ENCODE data around the gene GCAT.

Gene GCAT

DNA sequence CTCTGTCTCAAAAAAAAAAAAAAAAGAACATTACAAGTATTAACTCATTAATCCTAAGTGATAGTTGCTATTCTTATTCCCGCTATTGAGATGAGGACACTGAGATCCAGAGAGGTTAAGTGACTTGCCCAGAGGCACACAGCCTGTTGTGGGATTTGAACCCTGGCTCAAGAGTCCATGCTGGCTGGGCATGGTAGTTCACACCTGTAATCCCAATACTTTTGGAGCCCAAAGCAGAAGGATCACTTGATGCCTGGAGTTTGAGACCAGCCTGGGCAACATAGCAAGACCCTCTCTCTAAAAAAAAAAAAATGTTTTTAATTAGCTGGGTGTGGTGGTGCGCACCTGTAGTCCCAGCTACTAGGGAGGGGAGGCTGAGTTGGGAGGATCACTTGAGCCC is 4.1 kb downstream of the GCAT start:
- DNase-seq, result no peak

DNA sequence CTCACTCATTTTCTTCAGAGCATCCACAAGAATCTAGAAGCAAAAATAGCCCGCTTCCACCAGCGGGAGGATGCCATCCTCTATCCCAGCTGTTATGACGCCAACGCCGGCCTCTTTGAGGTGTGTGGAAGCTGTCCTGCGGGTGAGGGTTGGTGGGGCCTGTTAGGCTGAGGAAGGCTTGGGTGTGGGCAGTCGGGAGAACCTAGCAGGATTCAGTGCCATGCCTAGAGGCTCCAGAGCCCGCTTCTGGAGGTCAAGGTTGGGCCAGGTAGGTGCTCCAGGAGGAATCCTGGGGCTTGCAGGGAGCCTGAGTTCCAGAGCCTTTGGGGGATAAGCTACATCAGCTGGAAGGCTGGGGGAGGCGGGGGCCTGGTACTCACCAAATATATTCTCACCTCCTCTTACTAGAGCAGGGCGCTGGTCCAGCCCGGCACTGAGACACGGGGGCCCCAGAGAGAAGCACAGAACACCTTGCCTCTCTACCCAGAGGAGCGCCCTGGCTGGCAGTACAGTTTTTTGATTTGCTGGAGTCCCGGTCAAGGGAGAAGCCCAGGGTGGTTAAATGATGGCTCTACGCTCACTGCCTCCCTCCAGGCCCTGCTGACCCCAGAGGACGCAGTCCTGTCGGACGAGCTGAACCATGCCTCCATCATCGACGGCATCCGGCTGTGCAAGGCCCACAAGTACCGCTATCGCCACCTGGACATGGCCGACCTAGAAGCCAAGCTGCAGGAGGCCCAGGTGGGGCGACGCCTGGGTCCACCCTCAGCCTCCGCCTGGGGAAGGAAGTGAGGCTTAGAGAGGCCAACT is 5.3 kb downstream of the GCAT start:
- DNase-seq, result no peak

GRCh38 chr22:37815593-37815992 is 7.9 kb downstream of the GCAT start:
- no peak for DNase-seq

DNA sequence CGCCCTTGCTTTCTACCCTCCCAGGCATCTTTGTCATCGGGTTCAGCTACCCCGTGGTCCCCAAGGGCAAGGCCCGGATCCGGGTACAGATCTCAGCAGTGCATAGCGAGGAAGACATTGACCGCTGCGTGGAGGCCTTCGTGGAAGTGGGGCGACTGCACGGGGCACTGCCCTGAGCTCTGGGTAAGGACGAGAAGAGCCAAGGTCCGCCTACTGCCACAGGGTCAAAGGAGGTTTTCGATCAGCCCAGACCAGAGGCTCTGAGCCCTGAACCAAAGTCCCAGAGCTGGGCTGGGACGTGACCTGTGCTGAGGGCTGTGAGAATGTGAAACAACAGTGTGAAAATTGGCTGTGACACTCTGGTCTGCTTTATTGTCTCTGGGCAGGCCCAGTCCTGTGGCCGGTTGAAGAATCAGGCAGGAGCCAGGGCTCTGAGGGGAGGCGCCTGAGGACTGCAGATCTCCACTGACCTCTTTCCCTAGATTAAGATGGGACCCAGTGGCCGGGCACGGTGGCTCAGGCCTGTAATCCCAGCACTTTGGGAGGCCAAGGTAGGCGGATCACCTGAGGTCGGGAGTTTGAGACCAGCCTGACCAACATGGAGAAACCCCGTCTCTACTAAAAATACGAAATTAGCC is 8.9 kb downstream of the GCAT start:
- no peak for DNase-seq

- DNase-seq, result peak; percentile 92 to 94
Observed at GRCh38 chr22:37817705-37818408, 10.1 kb downstream of the GCAT start.

DNA sequence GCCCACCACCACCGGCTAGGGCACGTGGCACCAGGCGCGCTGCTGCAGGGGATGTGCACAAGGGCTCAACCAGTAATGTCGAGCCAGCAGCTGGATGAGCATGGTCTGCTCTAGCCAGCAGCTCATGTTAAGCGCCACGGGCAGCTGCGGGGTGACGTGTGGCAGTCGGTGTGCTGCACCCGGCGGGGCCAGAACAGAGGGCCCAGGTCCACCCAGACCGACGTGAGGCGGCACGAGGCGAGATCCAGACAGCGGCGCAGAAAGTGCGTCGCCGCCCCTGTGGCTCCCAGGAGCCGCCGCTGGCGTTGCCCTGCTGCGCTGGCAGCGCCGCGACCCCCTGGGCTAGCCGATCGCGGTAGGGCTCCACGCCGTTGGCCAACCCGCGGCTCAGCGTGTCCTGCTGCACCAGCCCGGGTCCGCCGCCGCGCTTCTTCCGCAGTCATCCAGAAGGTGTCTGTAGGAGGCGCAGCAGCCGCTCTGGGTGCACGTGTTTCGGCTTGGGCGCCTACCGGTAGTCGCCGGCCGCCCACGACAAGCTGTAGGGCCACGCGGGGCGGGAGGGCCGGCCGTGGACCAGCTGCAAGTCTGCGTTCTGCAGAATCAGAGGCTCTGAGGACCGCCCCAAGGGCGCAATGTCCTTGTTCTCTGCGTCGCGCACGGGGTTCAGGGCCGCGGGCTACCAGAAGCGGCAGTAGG is 10.8 kb downstream of the GCAT start:
- peak; percentile 75 to 80 for DNase-seq

DNA sequence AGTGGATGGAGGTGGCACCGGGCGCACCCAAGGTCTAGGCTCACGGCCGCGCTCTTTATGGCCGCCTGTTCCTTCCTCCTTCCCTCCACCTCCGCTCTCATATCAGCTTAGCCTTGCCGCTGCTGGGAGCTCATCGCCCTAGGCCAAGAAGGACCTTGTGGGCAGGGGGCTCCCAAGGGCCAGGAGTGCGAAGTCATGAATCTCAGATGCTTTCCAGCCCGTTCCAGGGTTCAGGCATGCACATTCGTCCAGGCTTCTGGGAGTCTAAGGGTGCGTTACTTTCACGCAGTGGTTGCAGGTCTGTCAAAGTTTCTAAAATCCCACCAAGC is 11.3 kb downstream of the GCAT start:
- no peak for DNase-seq

GRCh38 chr22:37820350-37820749 is 12.6 kb downstream of the GCAT start:
- DNase-seq, result no peak

- DNase-seq, result no peak
Observed at GRCh38 chr22:37822079-37822833, 14.5 kb downstream of the GCAT start.

DNA sequence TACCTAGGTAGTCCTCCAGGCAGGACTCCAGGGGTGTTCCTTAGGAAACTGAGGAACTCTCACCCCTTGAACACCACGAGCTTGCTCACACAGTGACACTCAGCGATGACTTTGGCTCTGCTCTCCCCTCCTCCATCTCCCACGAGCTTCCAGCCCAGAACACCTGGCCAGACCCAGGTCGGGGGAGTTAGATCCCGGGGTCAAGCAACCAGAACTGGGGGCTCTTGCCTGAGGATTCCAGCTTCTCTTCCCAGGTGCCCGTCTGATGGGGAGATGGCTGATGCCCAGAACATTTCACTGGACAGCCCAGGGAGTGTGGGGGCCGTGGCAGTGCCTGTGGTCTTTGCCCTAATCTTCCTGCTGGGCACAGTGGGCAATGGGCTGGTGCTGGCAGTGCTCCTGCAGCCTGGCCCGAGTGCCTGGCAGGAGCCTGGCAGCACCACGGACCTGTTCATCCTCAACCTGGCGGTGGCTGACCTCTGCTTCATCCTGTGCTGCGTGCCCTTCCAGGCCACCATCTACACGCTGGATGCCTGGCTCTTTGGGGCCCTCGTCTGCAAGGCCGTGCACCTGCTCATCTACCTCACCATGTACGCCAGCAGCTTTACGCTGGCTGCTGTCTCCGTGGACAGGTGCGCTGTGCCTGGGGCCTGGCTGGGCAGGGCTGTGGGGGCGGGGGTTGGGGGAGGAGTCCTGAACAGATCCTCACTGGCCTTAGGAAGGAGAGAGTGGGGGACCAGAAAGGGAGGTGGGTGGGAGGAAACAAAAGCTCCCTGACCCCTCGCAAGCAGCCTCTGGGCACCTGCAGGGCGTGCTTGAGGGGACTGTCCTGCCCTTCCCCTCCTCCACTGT is 15.6 kb downstream of the GCAT start, which contains the start of gene GALR3:
Gene GALR3 (plus strand): TSS at position 249 of the 852 bp plus-strand sequence. CDS start 25 bp downstream, at position 274.
- no peak for DNase-seq

- DNase-seq, result peak; percentile 40 to 56
Observed at GRCh38 chr22:37824674-37825641, 17.2 kb downstream of the GCAT start.

GRCh38 chr22:37827056-37827455 is 19.3 kb downstream of the GCAT start:
- no peak for DNase-seq

DNA sequence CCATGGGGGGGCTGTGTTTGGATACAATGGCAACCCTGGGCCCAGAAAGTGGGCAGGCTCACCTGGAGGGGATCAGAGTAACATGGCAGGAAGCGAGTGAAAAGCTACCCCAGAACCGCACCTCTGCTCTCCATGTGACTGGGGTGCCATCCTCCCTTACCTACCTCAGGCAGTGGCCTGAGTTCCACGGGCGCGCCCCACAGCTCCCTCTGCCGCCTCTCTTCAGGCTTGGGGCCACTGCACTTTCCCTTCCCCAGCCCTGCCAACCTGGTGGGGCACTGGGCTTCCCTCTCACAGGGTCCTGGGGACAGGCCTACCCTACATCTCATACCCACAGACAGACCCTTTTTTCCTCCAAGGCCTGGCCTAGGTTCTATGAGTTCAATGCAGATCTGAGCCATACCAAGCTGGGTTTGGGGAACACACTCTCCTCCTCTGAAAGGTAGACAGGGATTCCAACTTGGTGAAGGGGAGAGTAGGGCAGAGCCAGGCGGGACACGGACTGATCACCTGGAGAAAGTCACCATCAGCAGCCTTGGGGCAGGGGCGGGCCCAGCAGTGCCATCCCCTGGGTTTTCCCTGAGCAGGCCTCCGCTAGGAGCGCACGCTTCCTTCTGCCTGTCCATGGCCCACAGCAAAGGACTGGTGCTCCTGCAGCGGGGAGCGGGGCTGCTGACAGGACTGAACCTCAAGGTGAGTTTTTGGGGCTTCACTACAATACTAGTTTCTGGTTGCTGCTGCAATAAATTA is 22.5 kb downstream of the GCAT start:
- no peak for DNase-seq

GRCh38 chr22:37831472-37831871 is 23.7 kb downstream of the GCAT start:
- DNase-seq, result no peak

- DNase-seq, result no peak
Observed at GRCh38 chr22:37832022-37832857, 24.5 kb downstream of the GCAT start.

- no peak for DNase-seq
Observed at GRCh38 chr22:37842015-37842793, 34.5 kb downstream of the GCAT start.

DNA sequence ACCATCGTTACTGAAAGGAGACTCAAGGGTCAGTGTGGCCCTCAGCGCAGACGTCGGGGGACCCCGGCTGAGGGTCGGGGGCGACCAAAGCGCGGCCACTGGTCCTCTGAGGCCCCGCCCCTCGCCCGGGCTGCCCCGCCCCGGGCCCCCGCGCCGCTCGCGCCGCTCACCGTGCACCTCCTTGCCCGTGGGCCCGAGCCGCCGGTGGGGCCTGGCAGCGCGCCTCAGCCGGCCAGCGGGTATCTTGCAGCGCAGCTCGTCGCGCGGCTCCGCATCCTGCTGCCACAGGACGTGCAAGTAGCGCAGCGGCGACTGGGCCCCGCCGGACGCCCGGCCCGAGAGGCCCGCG is 36.0 kb downstream of the GCAT start:
- peak; percentile 71 to 76 for DNase-seq

- DNase-seq, result no peak
Observed at GRCh38 chr22:37844904-37845329, 37.2 kb downstream of the GCAT start.
